IMR-90 (cell line): ENCODE data around the gene MAP2K6. TPM values are rescaled to one million over a fixed set of nuclear protein-coding genes. Genes with fewer than 3 reads are reported as not detected.

Experiments used
- ATAC-seq: fragments of 200-7000 bp; cut with Tn5 transposase; 2 replicates; pipeline ENCODE4 v1.9.1; 2020; ENCODE audit warnings: low read depth, mild to moderate bottlenecking, moderate library complexity
- BruUV-seq: library from RNA; stranded (reverse); fragments of 400-500 nt; replicated peaks from 2 replicates; lab custom pipeline; 2021; lab: Mats Ljungman, UMichigan
- CTCF ChIA-PET: fragments of 300-600 bp; formaldehyde crosslinking; extraction: SDS; loops from one replicate; lab custom pipeline; 2021; ENCODE audit warnings: antibody characterized with exemption; lab: Yijun Ruan, JAX
- POLR2A ChIA-PET: fragments of 300-600 bp; sonication (Branson Sonifier 250); formaldehyde crosslinking; loops from one replicate; lab custom pipeline; 2022; ENCODE audit warnings: antibody characterized with exemption; ENCODE audit not compliant: unreplicated experiment; lab: Charles Lee
- DNase-seq: peaks from one replicate; pipeline ENCODE4 v3.0.0; 2013
- H2AFZ ChIP-seq: replicated peaks from 2 replicates; pipeline ENCODE3; 2013; ENCODE audit warnings: low read length, mild to moderate bottlenecking; ENCODE audit not compliant: poor library complexity
- H2AK5ac ChIP-seq: 2 replicates; pipeline ENCODE4 v1.6.1; 2013; ENCODE audit warnings: low read depth, low read length, inconsistent platforms
- H2AK9ac ChIP-seq: replicated peaks from 2 replicates; pipeline ENCODE3; 2013; ENCODE audit warnings: mild to moderate bottlenecking, low read depth, low read length, moderate library complexity; ENCODE audit not compliant: poor library complexity
- H2BK120ac ChIP-seq: 2 replicates; pipeline ENCODE4 v1.6.1; 2013; ENCODE audit warnings: low read depth, low read length, inconsistent platforms
- H2BK15ac ChIP-seq: 3 replicates; pipeline ENCODE4 v1.6.1; 2013; ENCODE audit warnings: low read depth, low read length, inconsistent platforms
- H2BK20ac ChIP-seq: 2 replicates; pipeline ENCODE4 v1.6.1; 2013; ENCODE audit warnings: low read depth, mild to moderate bottlenecking, inconsistent platforms, low read length, moderate library complexity
- H2BK5ac ChIP-seq: 2 replicates; pipeline ENCODE4 v1.6.1; 2013; ENCODE audit warnings: mild to moderate bottlenecking, low read depth, low read length, inconsistent platforms; ENCODE audit not compliant: poor library complexity, severe bottlenecking
- H3K14ac ChIP-seq: replicated peaks from 2 replicates; pipeline ENCODE4 v1.6.1; 2013; ENCODE audit warnings: low read depth, low read length, inconsistent platforms
- H3K18ac ChIP-seq: 2 replicates; pipeline ENCODE4 v1.6.1; 2013; ENCODE audit warnings: low read depth, low read length, control low read depth
- H3K23ac ChIP-seq: 2 replicates; pipeline ENCODE4 v1.6.1; 2013; ENCODE audit warnings: low read depth, low read length, inconsistent platforms
- H3K27ac ChIP-seq: 2 replicates; pipeline ENCODE4 v1.5.1; 2013; ENCODE audit warnings: mild to moderate bottlenecking, control low read depth, low read length; ENCODE audit not compliant: insufficient read depth
- H3K27me3 ChIP-seq: 2 replicates; pipeline ENCODE4 v1.6.1; 2013; ENCODE audit warnings: low read length; ENCODE audit not compliant: control insufficient read depth, insufficient read depth
- H3K36me3 ChIP-seq: 2 replicates; pipeline ENCODE4 v1.6.1; 2013; ENCODE audit warnings: low read length, mixed read lengths; ENCODE audit not compliant: control insufficient read depth, insufficient read depth
- H3K4ac ChIP-seq: 2 replicates; pipeline ENCODE4 v1.6.1; 2013; ENCODE audit warnings: low read depth, low read length, inconsistent platforms
- H3K4me1 ChIP-seq: 2 replicates; pipeline ENCODE4 v1.6.1; 2013; ENCODE audit warnings: low read length, mixed read lengths; ENCODE audit not compliant: control insufficient read depth, insufficient read depth
- H3K4me2 ChIP-seq: 2 replicates; pipeline ENCODE4 v1.6.1; 2013; ENCODE audit warnings: low read depth, mild to moderate bottlenecking, control low read depth, low read length, moderate library complexity
- H3K4me3 ChIP-seq: 2 replicates; pipeline ENCODE4 v1.5.1; 2013; ENCODE audit warnings: low read depth, mild to moderate bottlenecking, control low read depth, low read length, moderate library complexity; ENCODE audit not compliant: insufficient read depth
- H3K56ac ChIP-seq: 2 replicates; pipeline ENCODE4 v1.6.1; 2013; ENCODE audit warnings: low read length, inconsistent platforms; ENCODE audit not compliant: insufficient read depth; ENCODE audit errors: extremely low read depth
- H3K79me1 ChIP-seq, 2 experiments: 2 replicates each; pipeline ENCODE4 v1.6.1; 2013; ENCODE audit warnings: low read length in 2 of 2, inconsistent platforms in 1 of 2, low read depth in 1 of 2
- H3K9ac ChIP-seq: 2 replicates; pipeline ENCODE4 v1.6.1; 2013; ENCODE audit warnings: low read depth, low read length, control low read depth
- H3K9me1 ChIP-seq: 2 replicates; pipeline ENCODE4 v1.6.1; 2013; ENCODE audit warnings: low read length, inconsistent platforms; ENCODE audit not compliant: insufficient read depth
- H3K9me3 ChIP-seq: 2 replicates; pipeline ENCODE4 v1.6.1; 2013; ENCODE audit warnings: low read length; ENCODE audit not compliant: control insufficient read depth, insufficient read depth
- H4K20me1 ChIP-seq: 2 replicates; pipeline ENCODE4 v1.6.1; 2013; ENCODE audit warnings: low read length, inconsistent platforms; ENCODE audit not compliant: insufficient read depth
- H4K5ac ChIP-seq: 2 replicates; pipeline ENCODE4 v1.6.1; 2013; ENCODE audit warnings: mild to moderate bottlenecking, low read depth, low read length, control low read depth
- H4K8ac ChIP-seq, 2 experiments: 2 replicates each; pipeline ENCODE4 v1.6.1; 2013; ENCODE audit warnings: low read depth in 2 of 2, low read length in 2 of 2, control low read depth in 1 of 2, inconsistent platforms in 1 of 2
- H4K91ac ChIP-seq: 2 replicates; pipeline ENCODE4 v1.6.1; 2013; ENCODE audit warnings: low read depth, low read length, inconsistent platforms; ENCODE audit not compliant: insufficient read depth
- BHLHE40 ChIP-seq: fragments of 150-350 bp; IDR thresholded peaks from 2 replicates; pipeline ENCODE4 v1.6.1; 2016; ENCODE audit warnings: mild to moderate bottlenecking, low read depth, low read length
- CEBPB ChIP-seq: IDR thresholded peaks from 2 replicates; pipeline ENCODE4 v1.6.1; 2012; ENCODE audit warnings: low read depth, low read length, improper control_type of control experiment
- CHD1 ChIP-seq: IDR thresholded peaks from 2 replicates; pipeline ENCODE4 v1.6.1; 2012; ENCODE audit warnings: low read depth, low read length, improper control_type of control experiment
- ELK1 ChIP-seq: fragments of 150-350 bp; IDR thresholded peaks from 2 replicates; pipeline ENCODE4 v1.6.1; 2016; ENCODE audit warnings: low read depth, mild to moderate bottlenecking, low read length, moderate library complexity, borderline replicate concordance
- FOS ChIP-seq: fragments of 150-350 bp; IDR thresholded peaks from 2 replicates; pipeline ENCODE4 v1.6.1; 2016; ENCODE audit warnings: low read depth, low read length
- MAFK ChIP-seq: IDR thresholded peaks from 2 replicates; pipeline ENCODE4 v1.6.1; 2012; ENCODE audit warnings: low read depth, low read length, improper control_type of control experiment
- MAZ ChIP-seq: IDR thresholded peaks from 2 replicates; pipeline ENCODE4 v1.6.1; 2012; ENCODE audit warnings: low read depth, mild to moderate bottlenecking, low read length, improper control_type of control experiment, moderate library complexity, borderline replicate concordance
- MXI1 ChIP-seq: IDR thresholded peaks from 2 replicates; pipeline ENCODE4 v1.6.1; 2012; ENCODE audit warnings: low read depth, mild to moderate bottlenecking, low read length, moderate library complexity, borderline replicate concordance
- NFE2L2 ChIP-seq: fragments of 150-350 bp; IDR thresholded peaks from 2 replicates; pipeline ENCODE4 v1.6.1; 2016; ENCODE audit warnings: low read depth, mild to moderate bottlenecking, low read length
- RAD21 ChIP-seq: IDR thresholded peaks from 2 replicates; pipeline ENCODE4 v1.6.1; 2012; ENCODE audit warnings: low read length, improper control_type of control experiment
- RFX5 ChIP-seq: IDR thresholded peaks from 2 replicates; pipeline ENCODE4 v1.8.0; 2012; ENCODE audit warnings: low read depth, mild to moderate bottlenecking, low read length, moderate library complexity
- SMC3 ChIP-seq: fragments of 150-350 bp; IDR thresholded peaks from 2 replicates; pipeline ENCODE4 v1.6.1; 2016; ENCODE audit warnings: low read depth, mild to moderate bottlenecking, antibody characterized with exemption, low read length, moderate library complexity
- WGBS, 2 experiments: methylation state at CpG; one replicate each; pipeline versions ENCODE4 v1.1.5 to v1.1.7; 2013; ENCODE audit warnings: missing lambda C conversion rate in 2 of 2; ENCODE audit not compliant: insufficient read length in 1 of 2; ENCODE audit errors: extremely low coverage in 2 of 2; 5-methylcytosine and 5-hydroxymethylcytosine counted together
- dilution Hi-C: fragments of 300-500 bp; cut with HindIII; formaldehyde crosslinking; loops from one replicate; pipeline ENCODE4 v1.14.3; 2018; ENCODE audit warnings: low sequenced_read_pairs; ENCODE audit not compliant: unreplicated experiment
- in situ Hi-C: fragments of 300-500 bp; cut with MboI; formaldehyde crosslinking; loops from 3 replicates; pipeline ENCODE4 v1.14.3; 2019; ENCODE audit warnings: low sequenced_read_pairs, inconsistent platforms, mixed read lengths
- intact Hi-C: fragments of 100-400 bp; cut with micrococcal nuclease; formaldehyde crosslinking; loops from 2 replicates; pipeline ENCODE4 v1.10.0; 2022
- polyA plus RNA-seq, 3 experiments: library from polyadenylated mRNA; depleted of rRNA; stranded (reverse); fragments of >200 nt; gene quantifications; 2 replicates each; pipeline ENCODE4 v1.2.3, GENCODE V29; 2012; ENCODE audit warnings: low replicate concordance in 1 of 3
- total RNA-seq: library from RNA; depleted of rRNA; stranded (reverse); fragments of >200 nt; gene quantifications from 2 replicates; pipeline ENCODE4 v1.2.3, GENCODE V29; 2012
- TF ChIP-seq, protein P1 (sequence below): conservative IDR thresholded peaks from 2 replicates; pipeline ENCODE4 v1.5.1; 2012; ENCODE audit warnings: mild to moderate bottlenecking, low read depth, low read length, improper control_type of control experiment

The MAP2K6 gene
- total and polyA plus RNA-seq, 2 of the 4 experiments (the other 2 are of a cell fraction), result 2.4 to 5.7 TPM

DNA sequence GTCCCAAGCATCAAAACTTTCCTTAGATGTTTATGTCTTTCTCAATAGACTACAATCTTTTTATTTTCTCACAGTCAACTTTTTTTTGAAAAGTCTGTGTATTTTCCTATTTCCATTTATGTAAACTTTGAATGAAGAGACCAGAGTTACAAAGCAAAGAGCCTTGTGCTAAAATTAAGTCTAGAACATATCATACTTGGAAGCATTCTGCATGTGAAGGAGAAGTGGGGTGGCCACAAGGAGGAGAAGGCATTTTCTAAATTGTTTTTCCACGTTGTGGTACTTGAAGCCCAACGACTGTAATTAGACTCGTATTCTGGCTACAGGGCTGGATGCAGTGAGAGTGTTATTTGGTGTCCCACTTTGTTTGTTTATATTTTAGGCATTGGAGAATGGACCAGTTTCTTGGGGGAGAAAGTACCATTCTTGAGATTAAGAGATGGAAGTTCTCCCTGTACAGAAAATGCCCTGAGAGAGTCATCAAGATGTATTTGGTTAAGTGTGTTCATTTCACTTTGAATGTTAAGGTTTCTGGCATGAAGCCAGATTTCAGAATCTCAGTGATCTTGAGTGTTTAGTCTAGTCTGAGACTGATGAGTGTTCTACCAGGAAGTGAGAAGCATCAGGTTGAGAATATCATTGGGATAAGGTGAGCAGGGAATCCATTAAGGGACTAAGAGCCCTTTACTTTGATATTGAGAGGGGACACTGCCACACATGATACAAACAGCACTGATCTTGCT, 71.6 kb downstream of the MAP2K6 start:
- H2AFZ ChIP-seq, result no peak overlapping the region
- no peak overlapping the region for H2BK120ac ChIP-seq
- no peak overlapping the region for H2AK5ac ChIP-seq
- WGBS, 2 experiments, result 60% methylated on average over 2 of the region's 3 CpGs; no CpG with 5 or more reads in 1 of the 2 experiments
- H3K4ac ChIP-seq, result no peak overlapping the region
- CTCF ChIA-PET, result no interaction called here
- H2BK5ac ChIP-seq, result no peak overlapping the region
- H3K9me3 ChIP-seq, result no peaks in the 10 kb centered on the region
- H4K91ac ChIP-seq, result no peak overlapping the region
- H3K36me3 ChIP-seq, result no peaks in the 10 kb centered on the region
- H3K4me1 ChIP-seq, result no peaks in the 10 kb centered on the region
- no peak overlapping the region for H2AK9ac ChIP-seq
- no peak overlapping the region for H2BK20ac ChIP-seq
- intact Hi-C loops (no loop called here), dilution Hi-C loops (no loop called here), in situ Hi-C loops (loop anchor here (25.0 kb wide), 1 partner anchor 699 kb away; no protein-coding TSS in a partner anchor)
- DNase-seq, result peak; percentile 59
- no peaks in the 10 kb centered on the region for H3K27me3 ChIP-seq
- H3K23ac ChIP-seq, result no peak overlapping the region
- H4K5ac ChIP-seq, result no peak overlapping the region
- H3K18ac ChIP-seq, result no peak overlapping the region
- H4K8ac ChIP-seq, result no peak overlapping the region
- no TSS peak for BruUV-seq
- no peaks in the 10 kb centered on the region for H4K20me1 ChIP-seq
- POLR2A ChIA-PET, result no interaction called here
- H3K9ac ChIP-seq, result no peak overlapping the region
- no peak overlapping the region for H3K56ac ChIP-seq
- no peak for TF ChIP-seq MAFK
- no peak for TF ChIP-seq MAZ
- TF ChIP-seq CHD1, result no peak
- TF ChIP-seq MXI1, result no peak
- no peak for TF ChIP-seq SMC3
- TF ChIP-seq NFE2L2, result no peak
- TF ChIP-seq RFX5, result no peak
- no peak for TF ChIP-seq CEBPB
- TF ChIP-seq ELK1, result no peak
- TF ChIP-seq, protein P1, sequence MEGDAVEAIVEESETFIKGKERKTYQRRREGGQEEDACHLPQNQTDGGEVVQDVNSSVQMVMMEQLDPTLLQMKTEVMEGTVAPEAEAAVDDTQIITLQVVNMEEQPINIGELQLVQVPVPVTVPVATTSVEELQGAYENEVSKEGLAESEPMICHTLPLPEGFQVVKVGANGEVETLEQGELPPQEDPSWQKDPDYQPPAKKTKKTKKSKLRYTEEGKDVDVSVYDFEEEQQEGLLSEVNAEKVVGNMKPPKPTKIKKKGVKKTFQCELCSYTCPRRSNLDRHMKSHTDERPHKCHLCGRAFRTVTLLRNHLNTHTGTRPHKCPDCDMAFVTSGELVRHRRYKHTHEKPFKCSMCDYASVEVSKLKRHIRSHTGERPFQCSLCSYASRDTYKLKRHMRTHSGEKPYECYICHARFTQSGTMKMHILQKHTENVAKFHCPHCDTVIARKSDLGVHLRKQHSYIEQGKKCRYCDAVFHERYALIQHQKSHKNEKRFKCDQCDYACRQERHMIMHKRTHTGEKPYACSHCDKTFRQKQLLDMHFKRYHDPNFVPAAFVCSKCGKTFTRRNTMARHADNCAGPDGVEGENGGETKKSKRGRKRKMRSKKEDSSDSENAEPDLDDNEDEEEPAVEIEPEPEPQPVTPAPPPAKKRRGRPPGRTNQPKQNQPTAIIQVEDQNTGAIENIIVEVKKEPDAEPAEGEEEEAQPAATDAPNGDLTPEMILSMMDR, result no peak
- no peak for TF ChIP-seq FOS
- TF ChIP-seq BHLHE40, result no peak
- no peak for TF ChIP-seq RAD21
- H3K27ac ChIP-seq, result no peak overlapping the region
- no peaks in the 10 kb centered on the region for H3K79me1 ChIP-seq
- H3K4me2 ChIP-seq, result peak overlapping the region; percentile 45; the same call in 1 of the 2 replicates
- H3K9me1 ChIP-seq, result no peaks in the 10 kb centered on the region
- H3K14ac ChIP-seq, result no peak overlapping the region
- ATAC-seq, result 0 out of 2 replicates have a peak, but pooled peaks have one; percentile 14
- H3K4me3 ChIP-seq, result no peak overlapping the region
- H2BK15ac ChIP-seq, result no peak overlapping the region
